CD4-positive, alpha-beta T cell (primary cell): ENCODE results near the gene SLC6A18. TPM values are rescaled to one million over a fixed set of nuclear protein-coding genes. Genes with fewer than 3 reads are reported as not detected.

Experiments used
- ATAC-seq: fragments of 200-7000 bp; cut with Tn5 transposase; one replicate; pipeline ENCODE4 v1.10.0; 2022; ENCODE audit warnings: mild to moderate bottlenecking; ENCODE audit not compliant: poor library complexity
- CTCF ChIA-PET: fragments of 350-600 bp; sonication (Branson Sonifier 250); formaldehyde crosslinking; loops from one replicate; lab custom pipeline; 2021; ENCODE audit warnings: antibody characterized with exemption, inconsistent platforms; lab: Charles Lee
- POLR2A ChIA-PET: fragments of 350-600 bp; sonication (Branson Sonifier 250); formaldehyde crosslinking; loops from one replicate; lab custom pipeline; 2021; ENCODE audit warnings: antibody characterized with exemption, inconsistent platforms; lab: Charles Lee
- DNase-seq, 14 experiments: peaks; one replicate each; pipeline ENCODE4 v3.0.0-alpha.2; 2013 to 2020; ENCODE audit warnings: mixed read lengths in 2 of 14
- H3K27ac ChIP-seq, 2 donors: one replicate each; pipeline versions ENCODE4 v1.5.1 to v1.7.0; 2013; ENCODE audit warnings: low read length in 2 of 2, low read depth in 1 of 2, mild to moderate bottlenecking in 1 of 2
- H3K27me3 ChIP-seq, 2 experiments: 1 replicate in 1 of 2; 2 replicates in 1 of 2; pipeline versions ENCODE4 v1.6.1 to v1.7.0; 2013; ENCODE audit warnings: low read length in 2 of 2, control low read depth in 1 of 2, mild to moderate bottlenecking in 1 of 2, moderate library complexity in 1 of 2; ENCODE audit not compliant: insufficient read depth in 2 of 2, control insufficient read depth in 1 of 2
- H3K36me3 ChIP-seq: one replicate; pipeline ENCODE4 v1.6.1; 2013; ENCODE audit warnings: low read length, control low read depth; ENCODE audit not compliant: insufficient read depth
- H3K4me1 ChIP-seq: one replicate; pipeline ENCODE4 v1.6.1; 2013; ENCODE audit warnings: low read length, control low read depth; ENCODE audit not compliant: insufficient read depth
- H3K4me3 ChIP-seq: one replicate; pipeline ENCODE4 v1.5.1; 2013; ENCODE audit warnings: mild to moderate bottlenecking, low read length, moderate library complexity
- H3K9me3 ChIP-seq, 2 experiments: 1 replicate in 1 of 2; 2 replicates in 1 of 2; pipeline versions ENCODE4 v1.6.1 to v1.7.0; 2013; ENCODE audit warnings: low read length in 2 of 2, mild to moderate bottlenecking in 2 of 2, control low read depth in 1 of 2, moderate library complexity in 1 of 2; ENCODE audit not compliant: control insufficient read depth in 1 of 2, insufficient read depth in 1 of 2
- H3K27ac Mint-ChIP-seq: one replicate; pipeline ENCODE4 v1.8.0; 2020; ENCODE audit warnings: mixed read lengths
- H3K27me3 Mint-ChIP-seq: one replicate; pipeline ENCODE4 v1.8.0; 2021; ENCODE audit warnings: mixed read lengths
- H3K36me3 Mint-ChIP-seq: one replicate; pipeline ENCODE4 v1.8.0; 2021; ENCODE audit warnings: low read depth, mixed read lengths
- H3K4me1 Mint-ChIP-seq: one replicate; pipeline ENCODE4 v1.8.0; 2021; ENCODE audit warnings: low read depth, mixed read lengths
- H3K4me3 Mint-ChIP-seq: one replicate; pipeline ENCODE4 v1.8.0; 2020; ENCODE audit warnings: mild to moderate bottlenecking, mixed read lengths
- H3K9me3 Mint-ChIP-seq: one replicate; pipeline ENCODE4 v1.8.0; 2020; ENCODE audit warnings: mixed read lengths
- CTCF ChIP-seq: fragments of 200-600 bp; IDR thresholded peaks from one replicate; pipeline ENCODE4 v1.8.0; 2022; ENCODE audit warnings: antibody characterized with exemption, mild to moderate bottlenecking
- intact Hi-C, 2 experiments: fragments of 100-400 bp; cut with DNase I in 1 of 2; cut with micrococcal nuclease in 1 of 2; formaldehyde crosslinking; loops; one replicate each; pipeline versions ENCODE4 v1.15.1 to v1.9.0; 2023 to 2025; cut with DNase I, micrococcal nuclease
- total RNA-seq, 174 experiments: library from RNA in 2 of 174; stranded (reverse) in 2 of 174; gene quantifications; one replicate each; pipeline ENCODE4 v1.2.3 and lab custom pipeline; 2021 to 2026

Gene SLC6A18
- total RNA-seq, 2 experiments from 2014 or later = not detected

DNA sequence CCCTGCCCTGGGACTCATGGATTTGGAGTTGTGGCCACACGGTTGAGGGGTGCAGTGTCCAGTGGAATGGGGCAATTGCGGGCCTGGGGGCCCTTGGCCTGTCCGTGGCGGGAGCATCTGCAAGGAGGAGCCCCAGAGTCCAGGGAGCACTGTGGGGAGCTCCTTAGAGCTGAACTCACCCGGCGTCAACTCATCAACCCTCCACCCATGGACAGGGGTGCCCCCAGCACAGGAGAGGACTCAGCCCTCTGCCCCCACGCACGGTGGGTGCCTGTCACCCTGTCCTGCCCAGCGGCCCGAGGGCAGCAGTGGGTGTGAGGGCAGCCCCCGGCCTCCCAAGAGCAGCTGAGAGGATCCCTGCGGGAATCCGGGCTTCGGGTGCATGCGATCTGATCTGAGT, 550 bp upstream of the SLC6A18 start:
- no peak for TF ChIP-seq CTCF
- intact Hi-C loops = no loop called here
- ChIA-PET POLR2A (no interaction called here), CTCF (no interaction called here)
- no peaks in the 10 kb centered on the region for H3K9me3 ChIP-seq
- no peaks in the 10 kb centered on the region for H3K9me3 Mint-ChIP-seq
- no peak overlapping the region for H3K4me3 ChIP-seq
- no peak for ATAC-seq
- peaks cover 6% of the 10 kb centered on the region for H3K27me3 Mint-ChIP-seq
- no peak for DNase-seq
- peaks cover 11% of the 10 kb centered on the region for H3K4me1 Mint-ChIP-seq
- H3K27ac ChIP-seq = no peak overlapping the region
- H3K27ac Mint-ChIP-seq = no peak overlapping the region
- H3K36me3 Mint-ChIP-seq = no peaks in the 10 kb centered on the region
- no peaks in the 10 kb centered on the region for H3K36me3 ChIP-seq
- H3K4me1 ChIP-seq = no peaks in the 10 kb centered on the region
- no peak overlapping the region for H3K4me3 Mint-ChIP-seq
- H3K27me3 ChIP-seq = peaks cover 0 to 2% of the 10 kb centered on the region in 2 experiments

DNA sequence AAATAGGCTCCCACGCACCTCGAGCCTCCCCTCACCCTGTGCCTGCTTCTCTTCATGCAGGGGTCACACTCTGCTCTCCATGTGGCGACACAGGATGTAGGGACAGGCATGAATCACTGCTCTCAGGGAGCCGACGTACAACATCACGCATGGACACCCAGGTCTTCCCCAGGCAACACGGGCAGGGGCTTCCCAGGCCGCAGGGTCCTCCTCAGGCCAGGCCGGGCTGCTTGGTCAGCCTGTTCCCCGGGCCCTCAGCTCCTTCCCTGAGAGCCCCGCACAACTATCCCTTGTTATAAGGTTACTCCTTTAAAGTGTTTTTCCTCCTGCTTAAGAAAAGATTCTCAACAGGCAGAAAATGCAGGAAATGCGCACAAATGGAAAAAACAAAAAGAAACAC, 1.1 kb downstream of the SLC6A18 start:
- H3K27ac Mint-ChIP-seq = no peak overlapping the region
- intact Hi-C loops = no loop called here
- no peaks in the 10 kb centered on the region for H3K9me3 ChIP-seq
- H3K4me3 Mint-ChIP-seq = no peak overlapping the region
- no peak overlapping the region for H3K4me3 ChIP-seq
- ATAC-seq (no peak), DNase-seq (no peak)
- ChIA-PET POLR2A (no interaction called here), CTCF (no interaction called here)
- H3K27me3 Mint-ChIP-seq = peaks cover 6% of the 10 kb centered on the region
- H3K36me3 ChIP-seq = no peaks in the 10 kb centered on the region
- no peaks in the 10 kb centered on the region for H3K36me3 Mint-ChIP-seq
- H3K27me3 ChIP-seq = peaks cover 0 to 2% of the 10 kb centered on the region in 2 experiments
- H3K27ac ChIP-seq = no peak overlapping the region
- TF ChIP-seq CTCF = no peak
- no peaks in the 10 kb centered on the region for H3K4me1 ChIP-seq
- H3K9me3 Mint-ChIP-seq = no peaks in the 10 kb centered on the region
- peaks cover 11% of the 10 kb centered on the region for H3K4me1 Mint-ChIP-seq

- TF ChIP-seq CTCF = no peak
- H3K27me3 ChIP-seq = peaks cover 0 to 2% of the 10 kb centered on the region in 2 experiments
- Mint-ChIP-seq H3K36me3 (no peaks in the 10 kb centered on the region), H3K9me3 (no peaks in the 10 kb centered on the region), H3K4me3 (no peak overlapping the region), H3K4me1 (peaks cover 11% of the 10 kb centered on the region), H3K27ac (no peak overlapping the region), H3K27me3 (peaks cover 6% of the 10 kb centered on the region)
- ChIA-PET POLR2A (no interaction called here), CTCF (no interaction called here)
- H3K4me3 ChIP-seq = no peak overlapping the region
- DNase-seq (no peak), ATAC-seq (no peak)
- intact Hi-C loops = no loop called here
- no peaks in the 10 kb centered on the region for H3K4me1 ChIP-seq
- no peaks in the 10 kb centered on the region for H3K9me3 ChIP-seq
- no peak overlapping the region for H3K27ac ChIP-seq
- H3K36me3 ChIP-seq = no peaks in the 10 kb centered on the region
Measured at GRCh38 chr5:1226839-1227581, 1.8 kb downstream of the SLC6A18 start.
